Stimulated activated effector memory CD8-positive, alpha-beta T cell treated with anti-CD3 and anti-CD28 coated beads, Interleukin-12 subunit alpha, Interleukin-12 subunit beta, amount 100 ng/mL, for 72 hours (primary cell): Measurements from ENCODE around the gene PDE5A.

ENCODE experiments used
- ATAC-seq: fragments of 150-1000 bp; cut with Tn5 transposase; 2 replicates; pipeline ENCODE4 v1.10.0; 2021
- DNase-seq, 2 donors: peaks; one replicate each; pipeline ENCODE4 v3.0.0; 2021 to 2022; ENCODE audit warnings: low spot score in 2 of 2
- H3K27ac Mint-ChIP-seq: one replicate; pipeline ENCODE4 v1.8.0; 2022; ENCODE audit warnings: mild to moderate bottlenecking, mixed read lengths
- H3K36me3 Mint-ChIP-seq: one replicate; pipeline ENCODE4 v1.8.0; 2022; ENCODE audit warnings: mild to moderate bottlenecking, mixed read lengths
- H3K4me1 Mint-ChIP-seq: one replicate; pipeline ENCODE4 v1.8.0; 2022; ENCODE audit warnings: mixed read lengths
- H3K4me3 Mint-ChIP-seq: one replicate; pipeline ENCODE4 v1.8.0; 2022; ENCODE audit warnings: mild to moderate bottlenecking, mixed read lengths
- H3K9me3 Mint-ChIP-seq: one replicate; pipeline ENCODE4 v1.8.0; 2022; ENCODE audit warnings: mixed read lengths

Gene PDE5A

DNA sequence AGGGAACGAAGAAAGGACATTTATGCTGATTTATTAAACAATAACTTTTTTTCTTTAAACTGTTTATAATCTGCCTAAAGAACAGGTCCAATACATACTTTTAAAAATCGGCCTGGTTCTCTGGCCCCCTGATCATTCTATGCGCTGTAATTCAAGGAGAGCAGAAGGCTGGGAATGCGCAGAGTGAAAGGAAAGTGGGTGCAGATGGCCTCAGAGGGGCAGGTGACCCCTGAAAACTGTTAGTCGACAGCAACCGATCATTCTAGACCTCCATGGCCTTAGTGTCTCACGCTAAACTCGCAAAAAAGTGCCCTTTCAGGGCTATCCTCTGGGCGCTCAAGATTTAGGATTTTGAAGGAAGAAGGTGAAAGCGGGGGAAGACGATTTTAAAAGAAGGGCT is 2.2 kb downstream of the PDE5A start:
- H3K36me3 Mint-ChIP-seq: no peaks in the 10 kb centered on the region
- peak overlapping the region; percentile 89 for H3K4me3 Mint-ChIP-seq
- peaks cover 21% of the 10 kb centered on the region for H3K4me1 Mint-ChIP-seq
- H3K9me3 Mint-ChIP-seq: no peaks in the 10 kb centered on the region
- ATAC-seq (no peak), DNase-seq (no peak)
- H3K27ac Mint-ChIP-seq: no peak overlapping the region

DNA sequence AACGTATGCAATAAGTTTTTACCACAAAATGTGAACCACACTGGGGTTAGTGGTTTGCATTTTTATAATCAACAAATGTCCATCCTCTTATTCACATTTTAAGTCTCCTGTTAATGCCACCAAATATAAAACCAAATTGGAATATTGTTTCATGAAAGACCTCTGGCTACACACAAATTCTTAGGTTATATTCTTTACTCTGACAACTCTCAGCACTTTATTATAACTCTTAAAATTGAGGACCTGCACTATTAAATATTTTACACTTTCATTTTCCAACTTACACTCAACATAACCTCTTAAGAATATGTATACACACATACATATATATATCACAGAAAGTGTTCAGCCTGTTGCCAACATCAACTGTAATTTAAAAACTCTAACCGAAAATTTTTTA is 2.8 kb downstream of the PDE5A start:
- Mint-ChIP-seq H3K36me3 (no peaks in the 10 kb centered on the region), H3K4me1 (peaks cover 21% of the 10 kb centered on the region), H3K4me3 (no peak overlapping the region), H3K27ac (no peak overlapping the region), H3K9me3 (no peaks in the 10 kb centered on the region)
- ATAC-seq (no peak), DNase-seq (no peak)

- DNase-seq: no peak
- peaks cover 21% of the 10 kb centered on the region for H3K4me1 Mint-ChIP-seq
- no peaks in the 10 kb centered on the region for H3K36me3 Mint-ChIP-seq
- no peak for ATAC-seq
- no peak overlapping the region for H3K4me3 Mint-ChIP-seq
- H3K9me3 Mint-ChIP-seq: no peaks in the 10 kb centered on the region
- H3K27ac Mint-ChIP-seq: no peak overlapping the region
Observed at GRCh38 chr4:119624356-119624755, 4.2 kb downstream of the PDE5A start.

DNA sequence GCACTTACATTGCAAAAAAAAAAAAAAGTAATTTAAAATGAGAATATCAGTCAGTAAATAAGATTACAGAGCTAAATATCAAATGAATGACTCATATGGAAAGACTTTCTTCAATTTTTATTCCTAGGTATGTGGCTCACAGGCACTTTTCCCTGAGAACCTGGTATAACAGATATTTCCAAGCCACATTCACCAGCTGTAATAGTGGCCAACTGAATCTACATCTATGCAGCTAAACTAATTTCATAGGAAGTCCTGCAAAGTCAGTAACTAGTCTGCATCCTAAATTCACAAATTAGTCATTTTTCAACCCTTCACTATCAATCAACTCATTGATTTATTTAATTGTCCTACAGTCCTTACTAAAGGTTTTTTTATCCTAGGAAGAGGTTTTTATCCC is 5.6 kb downstream of the PDE5A start:
- Mint-ChIP-seq H3K4me1 (peaks cover 15% of the 10 kb centered on the region), H3K4me3 (no peak overlapping the region)
- no peak for DNase-seq

DNA sequence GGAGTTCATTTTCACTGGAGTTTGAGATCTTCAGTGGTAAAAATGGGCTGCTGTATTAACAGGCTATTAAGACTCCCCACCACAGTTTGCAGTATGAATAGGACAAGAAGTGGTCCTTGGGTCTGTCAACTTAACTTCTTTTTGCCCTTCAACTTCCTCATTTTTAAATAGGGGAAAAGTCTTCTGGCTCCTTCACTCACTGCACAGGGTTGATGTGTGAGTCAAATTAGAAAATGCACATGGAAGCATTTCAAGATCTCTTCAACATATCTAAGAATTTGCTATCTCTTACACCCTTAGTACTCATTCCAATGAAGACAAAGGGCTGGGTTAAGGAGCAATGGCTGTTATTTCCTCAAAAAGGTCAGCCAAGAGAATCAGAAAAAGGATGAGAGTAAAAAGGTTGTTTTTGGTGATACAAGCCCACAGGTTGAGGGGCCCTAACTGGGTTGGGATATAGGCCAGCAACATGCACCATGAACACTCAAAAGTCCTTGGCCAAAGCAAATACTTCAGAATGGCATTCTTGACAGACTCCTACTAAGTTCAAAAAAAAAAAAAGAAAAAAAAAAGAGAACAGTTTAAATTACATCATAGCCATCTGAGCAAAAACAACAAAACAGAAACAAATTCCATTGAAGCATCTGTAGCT is 13.4 kb downstream of the PDE5A start:
- ATAC-seq: no peak
- Mint-ChIP-seq H3K36me3 (no peaks in the 10 kb centered on the region), H3K27ac (no peak overlapping the region), H3K4me1 (no peaks in the 10 kb centered on the region), H3K4me3 (no peak overlapping the region), H3K9me3 (no peaks in the 10 kb centered on the region)
- DNase-seq: no peak

More for the DNA sequence above, 5.6 kb downstream of the PDE5A start:
- Mint-ChIP-seq H3K9me3 (no peaks in the 10 kb centered on the region), H3K36me3 (no peaks in the 10 kb centered on the region), H3K27ac (no peak overlapping the region)
- ATAC-seq: no peak

GRCh38 chr4:119604266-119604665 is 24.3 kb downstream of the PDE5A start:
- H3K36me3 Mint-ChIP-seq: no peaks in the 10 kb centered on the region
- ATAC-seq: no peak
- no peak overlapping the region for H3K4me3 Mint-ChIP-seq
- no peaks in the 10 kb centered on the region for H3K4me1 Mint-ChIP-seq
- H3K9me3 Mint-ChIP-seq: no peaks in the 10 kb centered on the region
- DNase-seq: no peak
- H3K27ac Mint-ChIP-seq: no peak overlapping the region

DNA sequence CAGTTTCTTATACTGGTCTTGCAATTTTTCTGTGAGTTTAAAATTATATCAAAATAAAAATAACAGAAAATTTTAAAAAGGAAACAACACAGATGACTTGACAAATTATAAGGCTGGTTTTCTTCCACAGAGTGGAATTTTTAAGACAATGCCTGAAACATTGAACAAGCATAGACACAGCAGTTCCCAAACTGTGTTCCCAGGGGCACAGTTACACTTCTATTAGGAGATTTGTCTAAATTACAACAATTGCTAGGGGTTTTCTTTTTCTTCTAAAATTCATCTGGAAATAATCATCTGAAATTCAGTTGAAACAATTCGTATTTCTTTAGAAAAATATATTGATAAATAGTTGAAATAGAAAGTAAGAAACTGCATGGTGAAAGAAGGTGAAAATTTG is 26.2 kb downstream of the PDE5A start:
- no peaks in the 10 kb centered on the region for H3K36me3 Mint-ChIP-seq
- H3K4me1 Mint-ChIP-seq: no peaks in the 10 kb centered on the region
- H3K4me3 Mint-ChIP-seq: no peak overlapping the region
- DNase-seq (no peak), ATAC-seq (no peak)
- no peaks in the 10 kb centered on the region for H3K9me3 Mint-ChIP-seq
- H3K27ac Mint-ChIP-seq: no peak overlapping the region

GRCh38 chr4:119598521-119598920 is 30.1 kb downstream of the PDE5A start:
- Mint-ChIP-seq H3K27ac (no peak overlapping the region), H3K4me3 (no peak overlapping the region), H3K36me3 (no peaks in the 10 kb centered on the region), H3K4me1 (no peaks in the 10 kb centered on the region), H3K9me3 (no peaks in the 10 kb centered on the region)
- no peak for ATAC-seq
- DNase-seq: no peak

- ATAC-seq (no peak), DNase-seq (no peak)
- Mint-ChIP-seq H3K36me3 (no peaks in the 10 kb centered on the region), H3K4me3 (no peak overlapping the region), H3K27ac (no peak overlapping the region), H3K4me1 (no peaks in the 10 kb centered on the region), H3K9me3 (no peaks in the 10 kb centered on the region)
Observed at GRCh38 chr4:119597377-119597776, 31.2 kb downstream of the PDE5A start.

- H3K27ac Mint-ChIP-seq: no peak overlapping the region
- DNase-seq (no peak), ATAC-seq (no peak)
- no peak overlapping the region for H3K4me3 Mint-ChIP-seq
- H3K36me3 Mint-ChIP-seq: no peaks in the 10 kb centered on the region
- H3K9me3 Mint-ChIP-seq: no peaks in the 10 kb centered on the region
- no peaks in the 10 kb centered on the region for H3K4me1 Mint-ChIP-seq
Observed at GRCh38 chr4:119593698-119594097, 34.9 kb downstream of the PDE5A start.

- no peak for DNase-seq
- Mint-ChIP-seq H3K9me3 (no peaks in the 10 kb centered on the region), H3K27ac (no peak overlapping the region), H3K4me1 (no peaks in the 10 kb centered on the region), H3K4me3 (no peak overlapping the region), H3K36me3 (no peaks in the 10 kb centered on the region)
- ATAC-seq: no peak
Observed at GRCh38 chr4:119592830-119593229, 35.8 kb downstream of the PDE5A start.

DNA sequence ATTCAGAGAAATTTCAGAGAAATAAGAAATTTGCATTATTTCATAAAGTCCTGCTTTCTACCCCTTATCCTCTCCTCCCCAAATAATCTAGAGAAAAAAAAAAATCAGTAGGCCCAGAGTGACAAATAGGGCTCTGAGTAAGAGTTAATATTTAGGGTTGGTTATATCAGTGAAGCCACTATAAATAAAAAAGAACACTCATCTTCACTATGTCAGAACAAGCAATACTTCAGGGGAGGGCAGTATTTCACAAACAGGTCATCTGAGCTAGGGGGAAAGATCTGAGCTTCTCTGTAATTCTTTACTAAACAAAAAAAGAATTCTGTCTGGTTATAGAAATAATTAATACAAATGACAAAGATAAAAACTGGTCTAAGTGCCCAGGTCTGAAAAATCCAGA is 39.4 kb downstream of the PDE5A start:
- ATAC-seq (no peak), DNase-seq (no peak)

DNA sequence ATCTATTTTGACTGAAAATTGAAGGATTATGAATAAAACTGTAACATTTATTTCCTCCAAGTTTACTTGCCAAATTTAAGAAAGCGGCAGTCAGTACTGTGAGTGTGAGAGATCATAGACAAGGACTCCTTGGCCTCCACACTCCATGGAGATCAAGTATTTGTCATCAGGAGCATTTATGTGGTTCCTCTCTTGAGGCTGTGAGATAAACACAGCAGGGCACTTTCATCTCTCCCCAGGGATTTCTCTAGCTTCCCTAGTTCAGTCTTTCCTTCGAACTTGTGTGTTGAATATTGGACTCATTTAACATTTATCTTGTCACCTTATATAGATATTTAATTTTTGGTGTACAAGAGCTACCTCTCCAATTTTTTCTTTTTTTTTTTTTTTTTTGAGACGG is 40.8 kb downstream of the PDE5A start:
- DNase-seq (no peak), ATAC-seq (no peak)
- Mint-ChIP-seq H3K4me3 (no peak overlapping the region), H3K9me3 (no peaks in the 10 kb centered on the region), H3K36me3 (no peaks in the 10 kb centered on the region), H3K4me1 (no peaks in the 10 kb centered on the region), H3K27ac (no peak overlapping the region)

More for the DNA sequence above, 39.4 kb downstream of the PDE5A start:
- Mint-ChIP-seq H3K27ac (no peak overlapping the region), H3K4me1 (no peaks in the 10 kb centered on the region), H3K9me3 (no peaks in the 10 kb centered on the region), H3K36me3 (no peaks in the 10 kb centered on the region), H3K4me3 (no peak overlapping the region)

- DNase-seq: no peak
- no peak overlapping the region for H3K4me3 Mint-ChIP-seq
- H3K27ac Mint-ChIP-seq: no peak overlapping the region
- H3K4me1 Mint-ChIP-seq: no peaks in the 10 kb centered on the region
- no peaks in the 10 kb centered on the region for H3K36me3 Mint-ChIP-seq
- ATAC-seq: peak; percentile 36
- H3K9me3 Mint-ChIP-seq: no peaks in the 10 kb centered on the region
Observed at GRCh38 chr4:119585771-119586170, 42.8 kb downstream of the PDE5A start.

- ATAC-seq (no peak), DNase-seq (no peak)
- no peak overlapping the region for H3K27ac Mint-ChIP-seq
- H3K4me1 Mint-ChIP-seq: no peaks in the 10 kb centered on the region
- no peak overlapping the region for H3K4me3 Mint-ChIP-seq
- no peaks in the 10 kb centered on the region for H3K36me3 Mint-ChIP-seq
- H3K9me3 Mint-ChIP-seq: peaks cover 4% of the 10 kb centered on the region
Observed at GRCh38 chr4:119581190-119581873, 47.3 kb downstream of the PDE5A start.

DNA sequence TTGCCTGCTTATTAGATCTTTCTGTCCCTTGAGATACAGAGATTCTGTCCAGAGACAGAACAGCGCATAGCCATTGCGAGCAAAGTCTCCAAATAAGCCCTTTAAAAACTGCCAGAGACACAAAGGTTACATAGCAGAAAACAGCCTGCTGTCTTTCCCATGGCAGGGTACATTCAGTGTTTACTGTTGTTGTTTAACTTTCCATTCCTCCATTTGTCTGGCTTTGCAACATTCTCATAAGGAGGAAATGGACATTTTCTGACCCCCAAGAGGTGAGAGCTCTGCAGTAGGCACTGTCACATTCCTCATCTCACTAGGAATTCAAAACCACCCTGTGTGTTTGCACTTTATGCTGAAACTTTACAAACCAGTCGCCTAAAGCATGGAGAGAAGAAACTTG is 48.3 kb downstream of the PDE5A start:
- H3K9me3 Mint-ChIP-seq: peaks cover 4% of the 10 kb centered on the region
- H3K36me3 Mint-ChIP-seq: no peaks in the 10 kb centered on the region
- ATAC-seq: no peak
- no peak overlapping the region for H3K27ac Mint-ChIP-seq
- H3K4me1 Mint-ChIP-seq: no peaks in the 10 kb centered on the region
- H3K4me3 Mint-ChIP-seq: no peak overlapping the region
- DNase-seq: no peak
